HCT116 (cell line): ENCODE results near the gene MARK1. TPM values are rescaled to one million over a fixed set of nuclear protein-coding genes. Genes with fewer than 3 reads are reported as not detected.

Source experiments
- ATAC-seq: fragments of 200-7000 bp; cut with Tn5 transposase; 2 replicates; pipeline ENCODE4 v1.9.1; 2020; ENCODE audit warnings: mild to moderate bottlenecking, moderate library complexity
- BruUV-seq: library from RNA; stranded (reverse); fragments of 400-500 nt; replicated peaks from 2 replicates; lab custom pipeline; 2021; lab: Mats Ljungman, UMichigan
- CTCF ChIA-PET: fragments of 300-600 bp; sonication (Branson Sonifier 250); formaldehyde crosslinking; loops from one replicate; lab custom pipeline; 2021; ENCODE audit warnings: antibody characterized with exemption; lab: Charles Lee
- POLR2A ChIA-PET: fragments of 300-600, 350-600 bp; sonication (Branson Sonifier 250); formaldehyde crosslinking; loops from one replicate; lab custom pipeline; 2021; ENCODE audit warnings: antibody characterized with exemption; lab: Charles Lee
- RAD21 ChIA-PET, 2 experiments: fragments of 300-600 bp; sonication (Branson Sonifier 250); formaldehyde crosslinking; loops; one replicate each; lab custom pipeline; 2023; ENCODE audit warnings: low total read pairs in 2 of 2; ENCODE audit not compliant: uncharacterized antibody in 2 of 2, unreplicated experiment in 2 of 2, low non-redundant PET in 1 of 2; lab: Charles Lee
- DNase-seq: peaks from one replicate; pipeline ENCODE4 v3.0.0-alpha.2; 2010; ENCODE audit warnings: low read depth, low spot score
- H2AFZ ChIP-seq: fragments of 200-600 bp; shearing (Covaris generic), sonication (generic); 2 replicates; pipeline ENCODE4 v1.6.1; 2017; ENCODE audit warnings: low read depth, mixed run types, mixed read lengths, antibody characterized with exemption, low read length; ENCODE audit not compliant: poor library complexity, severe bottlenecking
- H3K27ac ChIP-seq: 2 replicates; pipeline ENCODE4 v1.5.1; 2012; ENCODE audit warnings: low read depth, low read length
- H3K27me3 ChIP-seq: fragments of 200-600 bp; sonication (generic); 2 replicates; pipeline ENCODE4 v1.6.1; 2016; ENCODE audit warnings: mixed run types, low read length, mixed read lengths; ENCODE audit not compliant: insufficient read depth
- H3K36me3 ChIP-seq, 2 experiments: fragments of 200-500 bp in 1 of 2; fragments of 200-600 bp in 1 of 2; sonication (Bioruptor generic) in 1 of 2; sonication (generic) in 1 of 2; 2 replicates each; pipeline versions ENCODE4 v1.5.1 to v1.6.1; 2014 to 2016; ENCODE audit warnings: low read length in 2 of 2, inconsistent platforms in 1 of 2, mixed read lengths in 1 of 2, mixed run types in 1 of 2; ENCODE audit not compliant: insufficient read depth in 2 of 2, control insufficient read depth in 1 of 2
- H3K4me1 ChIP-seq, 2 experiments: fragments of 200-600 bp in 1 of 2; sonication (generic) in 1 of 2; 2 replicates each; pipeline versions ENCODE4 v1.5.1 to v1.6.1; 2012 to 2017; ENCODE audit warnings: low read length in 2 of 2, inconsistent platforms in 1 of 2, mild to moderate bottlenecking in 1 of 2, mixed read lengths in 1 of 2, mixed run types in 1 of 2, moderate library complexity in 1 of 2; ENCODE audit not compliant: insufficient read depth in 2 of 2, control insufficient read depth in 1 of 2
- H3K4me2 ChIP-seq: fragments of 200-600 bp; sonication (generic); 2 replicates; pipeline ENCODE4 v1.6.1; 2017; ENCODE audit warnings: mixed run types, low read length, mixed read lengths
- H3K4me3 ChIP-seq, 2 experiments: fragments of 200-600 bp in 1 of 2; sonication (generic) in 1 of 2; replicated peaks in 1 of 2; 2 replicates each; pipeline ENCODE4 v1.5.1; 2011 to 2016; ENCODE audit warnings: low read length in 2 of 2, control low read depth in 1 of 2, low read depth in 1 of 2, mild to moderate bottlenecking in 1 of 2, mixed read lengths in 1 of 2, mixed run types in 1 of 2
- H3K79me2 ChIP-seq: fragments of 200-600 bp; sonication (generic); 2 replicates; pipeline ENCODE4 v1.6.1; 2017; ENCODE audit warnings: mild to moderate bottlenecking, mixed run types, low read length, moderate library complexity, mixed read lengths; ENCODE audit not compliant: insufficient read depth
- H3K9ac ChIP-seq: fragments of 200-600 bp; sonication (generic); 2 replicates; pipeline ENCODE4 v1.6.1; 2016; ENCODE audit warnings: low read length, mixed read lengths
- H3K9me2 ChIP-seq: fragments of 200-600 bp; sonication (generic), shearing (Covaris generic); 2 replicates; pipeline ENCODE4 v1.6.1; 2017; ENCODE audit warnings: mixed run types, mild to moderate bottlenecking, moderate library complexity; ENCODE audit not compliant: insufficient read depth
- H3K9me3 ChIP-seq, 2 experiments: fragments of 200-500 bp in 1 of 2; fragments of 200-600 bp in 1 of 2; sonication (Bioruptor generic) in 1 of 2; sonication (generic) in 1 of 2; 2 replicates each; pipeline ENCODE4 v1.6.1; 2014 to 2017; ENCODE audit warnings: low read length in 2 of 2, mixed read lengths in 2 of 2, inconsistent platforms in 1 of 2, low read depth in 1 of 2, mild to moderate bottlenecking in 1 of 2, mixed run types in 1 of 2, moderate library complexity in 1 of 2; ENCODE audit not compliant: control insufficient read depth in 1 of 2, insufficient read depth in 1 of 2
- H4K20me1 ChIP-seq: fragments of 200-600 bp; sonication (generic), shearing (Covaris generic); 2 replicates; pipeline ENCODE4 v1.6.1; 2017; ENCODE audit warnings: mixed run types, mild to moderate bottlenecking, moderate library complexity; ENCODE audit not compliant: insufficient read depth
- CBX3 ChIP-seq: IDR thresholded peaks from 2 replicates; pipeline ENCODE4 v1.6.1; 2012; ENCODE audit warnings: low read depth
- CTCF ChIP-seq, 3 experiments: fragments of 200-600 bp in 1 of 3; sonication (generic) in 1 of 3; IDR thresholded peaks in 2 of 3; conservative IDR thresholded peaks in 1 of 3; 2 replicates each; pipeline ENCODE4 v1.5.1; 2012 to 2017; ENCODE audit warnings: low read depth in 2 of 3, low read length in 2 of 3, antibody characterized with exemption in 1 of 3, borderline replicate concordance in 1 of 3, control low read depth in 1 of 3, mild to moderate bottlenecking in 1 of 3, mixed read lengths in 1 of 3, mixed run types in 1 of 3, moderate library complexity in 1 of 3; ENCODE audit not compliant: insufficient read depth in 1 of 3
- EGR1 ChIP-seq: IDR thresholded peaks from 2 replicates; pipeline ENCODE4 v1.6.1; 2012; ENCODE audit warnings: low read depth
- ELF1 ChIP-seq: IDR thresholded peaks from 2 replicates; pipeline ENCODE4 v1.6.1; 2012; ENCODE audit warnings: low read depth, borderline replicate concordance
- EZH2phosphoT487 ChIP-seq: fragments of 200-600 bp; IDR thresholded peaks from 2 replicates; pipeline ENCODE4 v1.6.1; 2018; ENCODE audit warnings: antibody characterized with exemption, borderline replicate concordance
- FOSL1 ChIP-seq: IDR thresholded peaks from 2 replicates; pipeline ENCODE4 v1.6.1; 2012; ENCODE audit warnings: low read depth
- JUND ChIP-seq: IDR thresholded peaks from 2 replicates; pipeline ENCODE4 v1.6.1; 2012
- POLR2A ChIP-seq: IDR thresholded peaks from 2 replicates; pipeline ENCODE4 v1.7.0; 2011; ENCODE audit warnings: borderline replicate concordance; ENCODE audit not compliant: insufficient read depth, insufficient read length; ENCODE audit errors: extremely low read depth
- POLR2AphosphoS5 ChIP-seq: IDR thresholded peaks from 2 replicates; pipeline ENCODE4 v1.6.1; 2011; ENCODE audit warnings: mild to moderate bottlenecking, low read depth, low read length, moderate library complexity
- SP1 ChIP-seq: IDR thresholded peaks from 2 replicates; pipeline ENCODE4 v1.6.1; 2012; ENCODE audit warnings: low read depth
- SRF ChIP-seq: IDR thresholded peaks from 2 replicates; pipeline ENCODE4 v1.6.1; 2012; ENCODE audit warnings: low read depth
- TCF7L2 ChIP-seq: IDR thresholded peaks from 2 replicates; pipeline ENCODE4 v1.7.0; 2011; ENCODE audit warnings: borderline replicate concordance, inconsistent platforms; ENCODE audit not compliant: insufficient read depth, insufficient read length; ENCODE audit errors: extremely low read depth
- ZNF274 ChIP-seq: fragments of 200-500 bp; sonication (Bioruptor generic); IDR thresholded peaks from 2 replicates; pipeline ENCODE4 v1.6.1; 2014; ENCODE audit warnings: mild to moderate bottlenecking, low read depth, low read length, inconsistent platforms
- intact Hi-C: fragments of 100-400 bp; cut with micrococcal nuclease; formaldehyde crosslinking; loops from 2 replicates; pipeline ENCODE4 v1.10.0; 2022
- total RNA-seq: library from RNA; stranded (reverse); gene quantifications from one replicate; pipeline ENCODE4 v1.2.1, GENCODE V29; 2021; ENCODE audit not compliant: unreplicated experiment
- TF ChIP-seq, protein P1 (sequence below): IDR thresholded peaks from 2 replicates; pipeline ENCODE4 v1.6.1; 2012
- TF ChIP-seq, protein P2 (sequence below): IDR thresholded peaks from 2 replicates; pipeline ENCODE4 v1.6.1; 2012; ENCODE audit warnings: low read depth
- TF ChIP-seq, protein P3 (sequence below): IDR thresholded peaks from 2 replicates; pipeline ENCODE4 v1.6.1; 2012

Gene MARK1
- total RNA-seq, 1 experiment from 2014 or later, result 3.6 TPM

DNA sequence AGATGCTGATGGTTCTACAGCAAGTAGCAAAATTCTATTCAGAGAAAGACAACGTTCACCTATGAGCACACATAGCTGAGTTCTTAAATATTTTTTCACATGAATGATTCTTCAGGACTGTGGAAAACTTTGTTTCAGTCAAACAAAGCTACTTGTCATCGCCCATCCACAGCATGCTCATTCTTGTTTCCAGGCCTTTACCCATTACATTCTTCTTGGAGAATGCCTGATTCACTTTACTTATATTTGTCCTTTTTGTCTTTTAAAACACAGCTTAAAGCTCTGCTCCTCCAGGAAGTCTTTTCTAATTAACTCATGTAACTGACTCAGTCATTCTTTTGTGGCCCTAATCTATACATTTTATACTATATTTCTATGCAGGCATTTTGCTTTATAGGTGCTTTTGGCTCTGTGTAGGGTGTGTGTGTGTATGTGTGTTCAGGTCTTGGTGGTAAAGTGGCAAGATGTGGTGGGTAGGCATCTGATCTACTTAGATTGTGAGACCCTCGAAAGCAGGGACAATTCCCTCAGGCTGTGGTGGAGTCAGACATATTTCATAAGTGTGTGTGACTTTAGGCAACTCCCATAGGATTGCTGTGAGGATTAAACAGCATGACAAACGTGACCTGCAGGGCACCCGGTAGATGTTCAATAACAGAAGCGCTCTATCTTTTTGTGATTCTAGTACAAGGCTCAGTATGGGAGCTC, 11.8 kb upstream of the MARK1 start (continued):
- TF ChIP-seq CTCF (IDR thresholded peaks at IDR 0.05 in 2 of 3, conservative IDR thresholded peaks at IDR 0.05 in 1 of 3; ENCODE audit: borderline replicate concordance in 1 of 3, insufficient read depth in 1 of 3, low read depth in 2 of 3, low read length in 2 of 3), result no peak
- TF ChIP-seq, protein P1, sequence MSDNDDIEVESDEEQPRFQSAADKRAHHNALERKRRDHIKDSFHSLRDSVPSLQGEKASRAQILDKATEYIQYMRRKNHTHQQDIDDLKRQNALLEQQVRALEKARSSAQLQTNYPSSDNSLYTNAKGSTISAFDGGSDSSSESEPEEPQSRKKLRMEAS, result no peak

DNA sequence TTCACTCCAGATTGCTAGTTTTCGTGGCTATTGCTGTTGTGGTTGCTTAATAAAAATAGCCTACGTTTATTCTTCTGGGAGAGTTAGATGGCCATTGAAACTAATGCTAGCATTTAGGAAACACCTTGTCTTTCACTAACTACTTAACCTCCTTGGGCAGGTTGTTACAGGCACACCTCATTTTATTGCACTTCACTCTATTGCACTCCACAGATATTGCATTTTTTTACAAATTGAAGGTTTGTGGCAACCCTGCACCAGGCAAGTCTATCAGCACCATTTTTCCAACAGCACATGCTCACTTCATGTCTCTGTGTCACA, 11.3 kb upstream of the MARK1 start:
- DNase-seq (no peak), ATAC-seq (no peak)
- H2AFZ ChIP-seq, result no peak overlapping the region
- TF ChIP-seq POLR2A, result no peak
- no peak for TF ChIP-seq SRF
- no peak for TF ChIP-seq ELF1
- TF ChIP-seq CTCF (IDR thresholded peaks at IDR 0.05 in 2 of 3, conservative IDR thresholded peaks at IDR 0.05 in 1 of 3; ENCODE audit: borderline replicate concordance in 1 of 3, insufficient read depth in 1 of 3, low read depth in 2 of 3, low read length in 2 of 3), result no peak
- TF ChIP-seq JUND, result no peak
- no peak for TF ChIP-seq CBX3
- TF ChIP-seq, protein P2, sequence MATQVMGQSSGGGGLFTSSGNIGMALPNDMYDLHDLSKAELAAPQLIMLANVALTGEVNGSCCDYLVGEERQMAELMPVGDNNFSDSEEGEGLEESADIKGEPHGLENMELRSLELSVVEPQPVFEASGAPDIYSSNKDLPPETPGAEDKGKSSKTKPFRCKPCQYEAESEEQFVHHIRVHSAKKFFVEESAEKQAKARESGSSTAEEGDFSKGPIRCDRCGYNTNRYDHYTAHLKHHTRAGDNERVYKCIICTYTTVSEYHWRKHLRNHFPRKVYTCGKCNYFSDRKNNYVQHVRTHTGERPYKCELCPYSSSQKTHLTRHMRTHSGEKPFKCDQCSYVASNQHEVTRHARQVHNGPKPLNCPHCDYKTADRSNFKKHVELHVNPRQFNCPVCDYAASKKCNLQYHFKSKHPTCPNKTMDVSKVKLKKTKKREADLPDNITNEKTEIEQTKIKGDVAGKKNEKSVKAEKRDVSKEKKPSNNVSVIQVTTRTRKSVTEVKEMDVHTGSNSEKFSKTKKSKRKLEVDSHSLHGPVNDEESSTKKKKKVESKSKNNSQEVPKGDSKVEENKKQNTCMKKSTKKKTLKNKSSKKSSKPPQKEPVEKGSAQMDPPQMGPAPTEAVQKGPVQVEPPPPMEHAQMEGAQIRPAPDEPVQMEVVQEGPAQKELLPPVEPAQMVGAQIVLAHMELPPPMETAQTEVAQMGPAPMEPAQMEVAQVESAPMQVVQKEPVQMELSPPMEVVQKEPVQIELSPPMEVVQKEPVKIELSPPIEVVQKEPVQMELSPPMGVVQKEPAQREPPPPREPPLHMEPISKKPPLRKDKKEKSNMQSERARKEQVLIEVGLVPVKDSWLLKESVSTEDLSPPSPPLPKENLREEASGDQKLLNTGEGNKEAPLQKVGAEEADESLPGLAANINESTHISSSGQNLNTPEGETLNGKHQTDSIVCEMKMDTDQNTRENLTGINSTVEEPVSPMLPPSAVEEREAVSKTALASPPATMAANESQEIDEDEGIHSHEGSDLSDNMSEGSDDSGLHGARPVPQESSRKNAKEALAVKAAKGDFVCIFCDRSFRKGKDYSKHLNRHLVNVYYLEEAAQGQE, result no peak
- no peak for TF ChIP-seq TCF7L2
- no peak for TF ChIP-seq EZH2phosphoT487
- no peak for TF ChIP-seq EGR1
- TF ChIP-seq, protein P3, sequence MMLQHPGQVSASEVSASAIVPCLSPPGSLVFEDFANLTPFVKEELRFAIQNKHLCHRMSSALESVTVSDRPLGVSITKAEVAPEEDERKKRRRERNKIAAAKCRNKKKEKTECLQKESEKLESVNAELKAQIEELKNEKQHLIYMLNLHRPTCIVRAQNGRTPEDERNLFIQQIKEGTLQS, result no peak
- TF ChIP-seq SP1, result no peak
- no peak for TF ChIP-seq ZNF274
- TF ChIP-seq POLR2AphosphoS5, result no peak
- no peak for TF ChIP-seq FOSL1
- BruUV-seq, result no TSS peak
- CTCF ChIA-PET, result no interaction called here
- no peaks in the 10 kb centered on the region for H3K79me2 ChIP-seq
- no peaks in the 10 kb centered on the region for H4K20me1 ChIP-seq
- H3K4me2 ChIP-seq, result no peak overlapping the region
- no peaks in the 10 kb centered on the region for H3K9me3 ChIP-seq
- no peaks in the 10 kb centered on the region for H3K9me2 ChIP-seq
- RAD21 ChIA-PET, result no interaction called here
- H3K27ac ChIP-seq, result no peak overlapping the region
- H3K27me3 ChIP-seq, result no peaks in the 10 kb centered on the region
- intact Hi-C loops, result no loop called here
- H3K4me3 ChIP-seq, result no peak overlapping the region
- H3K9ac ChIP-seq, result no peak overlapping the region
- POLR2A ChIA-PET, result no interaction called here
- no peaks in the 10 kb centered on the region for H3K4me1 ChIP-seq
- H3K36me3 ChIP-seq, result no peaks in the 10 kb centered on the region
